PC-9 (cell line): ENCODE measurements around the gene PRR15L.

ENCODE experiments used
- CTCF ChIP-seq: fragments of 200-600 bp; sonication (generic); conservative IDR thresholded peaks from 2 replicates; pipeline ENCODE4 v1.6.1; 2017; ENCODE audit warnings: mixed run types, antibody characterized with exemption, mild to moderate bottlenecking, moderate library complexity
- EZH2 ChIP-seq: fragments of 200-600 bp; sonication (generic); IDR thresholded peaks from 2 replicates; pipeline ENCODE4 v1.8.0; 2017; ENCODE audit warnings: antibody characterized with exemption, low read depth

GRCh38 chr17:47969930-47970724 is 12.4 kb upstream of the PRR15L start:
- TF ChIP-seq EZH2 (no peak), CTCF (no peak)
